ENCODE measurements around the gene RPUSD3.
A peak's percentile ranks its signal among the peaks of the same experiment; 100 is the strongest.

RPUSD3 gene

GRCh38 chr3:9804996-9805395, 38.8 kb downstream of the RPUSD3 start:
- no peak for DNase-seq (ENCODE audit: low read depth)

- no peak for DNase-seq (ENCODE audit: low read depth)
Measured at GRCh38 chr3:9803494-9803893, 40.3 kb downstream of the RPUSD3 start.

GRCh38 chr3:9800529-9800928, 43.3 kb downstream of the RPUSD3 start:
- no peak for DNase-seq (ENCODE audit: low read depth)

- DNase-seq (ENCODE audit: low read depth) = no peak
Measured at GRCh38 chr3:9797196-9797945, 46.4 kb downstream of the RPUSD3 start.

- DNase-seq (ENCODE audit: low read depth) = no peak
Measured at GRCh38 chr3:9795207-9795606, 48.6 kb downstream of the RPUSD3 start.

GRCh38 chr3:9794400-9794799, 49.4 kb downstream of the RPUSD3 start:
- no peak for DNase-seq (ENCODE audit: low read depth)

GRCh38 chr3:9793161-9793781, 50.5 kb downstream of the RPUSD3 start:
- DNase-seq (ENCODE audit: low read depth) = no peak

GRCh38 chr3:9792405-9793160, 51.2 kb downstream of the RPUSD3 start, which contains the start of the genes ARPC4 and TADA3:
Gene ARPC4, plus strand, starts transcription at chr3:9793082. Its CDS starts 40 bp downstream, at chr3:9793122.
Gene TADA3, minus strand, starts transcription at chr3:9792473. Its CDS starts 1,007 bp downstream, at chr3:9791466.
- peak; percentile 87 for DNase-seq (ENCODE audit: low read depth)

- no peak for DNase-seq (ENCODE audit: low read depth)
Measured at GRCh38 chr3:9791790-9792404, 51.9 kb downstream of the RPUSD3 start.

- no peak for DNase-seq (ENCODE audit: low read depth)
Measured at GRCh38 chr3:9791127-9791526, 52.7 kb downstream of the RPUSD3 start.

Data from activated T-helper 9 cell treated with anti-CD3 and anti-CD28 coated beads, Interleukin-2, amount 50 U/mL, for 16 hours (primary cell).